GM23338 (cell line): ENCODE data around the gene MTA2. TPM values are rescaled to one million over a fixed set of nuclear protein-coding genes. Genes with fewer than 3 reads are reported as not detected.
"Not testable (repeated sequence)": the region's sequence is repeated elsewhere in the genome, so short reads cannot be mapped to it uniquely, and the experiment has no call there.

ENCODE experiments used
- ATAC-seq: fragments of 200-7000 bp; cut with Tn5 transposase; 3 replicates; pipeline ENCODE4 v1.9.1; 2020
- DNase-seq: peaks from one replicate; pipeline ENCODE4 v3.0.0-alpha.2; 2015; ENCODE audit warnings: low spot score
- H2AFZ ChIP-seq: fragments of 200-600 bp; sonication (generic); 2 replicates; pipeline ENCODE4 v1.8.0; 2016; ENCODE audit warnings: antibody characterized with exemption, mild to moderate bottlenecking, moderate library complexity
- H3F3A ChIP-seq: fragments of 200-600 bp; sonication (generic); replicated peaks from 2 replicates; pipeline ENCODE4 v1.8.0; 2017; ENCODE audit warnings: antibody characterized with exemption, mixed run types, low read depth
- H3K27ac ChIP-seq: fragments of 200-600 bp; sonication (generic); 2 replicates; pipeline ENCODE4 v1.6.1; 2016; ENCODE audit warnings: low read depth
- H3K27me3 ChIP-seq: fragments of 200-600 bp; sonication (generic); 2 replicates; pipeline ENCODE4 v1.8.0; 2016; ENCODE audit warnings: mild to moderate bottlenecking, mixed run types, moderate library complexity; ENCODE audit not compliant: insufficient read depth
- H3K36me3 ChIP-seq: fragments of 200-600 bp; sonication (generic); 2 replicates; pipeline ENCODE4 v1.8.0; 2016; ENCODE audit warnings: mild to moderate bottlenecking; ENCODE audit not compliant: insufficient read depth
- H3K4me1 ChIP-seq: fragments of 200-600 bp; sonication (generic); 2 replicates; pipeline ENCODE4 v1.8.0; 2016; ENCODE audit warnings: mild to moderate bottlenecking, moderate library complexity; ENCODE audit not compliant: insufficient read depth
- H3K4me2 ChIP-seq: fragments of 200-600 bp; sonication (generic); 2 replicates; pipeline ENCODE4 v1.7.1; 2017; ENCODE audit warnings: mixed run types
- H3K4me3 ChIP-seq: fragments of 200-600 bp; sonication (generic); 2 replicates; pipeline ENCODE4 v1.6.1; 2016; ENCODE audit warnings: mixed run types
- H3K79me2 ChIP-seq: fragments of 200-600 bp; sonication (generic); replicated peaks from 2 replicates; pipeline ENCODE4 v1.8.0; 2017; ENCODE audit warnings: mild to moderate bottlenecking; ENCODE audit not compliant: insufficient read depth
- H3K9me2 ChIP-seq: fragments of 200-600 bp; sonication (generic); 2 replicates; pipeline ENCODE4 v1.8.0; 2017; ENCODE audit not compliant: insufficient read depth
- H4K20me1 ChIP-seq: fragments of 200-600 bp; sonication (generic); replicated peaks from 2 replicates; pipeline ENCODE4 v1.8.0; 2017; ENCODE audit warnings: mild to moderate bottlenecking; ENCODE audit not compliant: insufficient read depth
- H3K27ac Mint-ChIP-seq: 2 replicates; pipeline ENCODE4 v1.8.0; 2020; ENCODE audit warnings: inconsistent platforms, mild to moderate bottlenecking, moderate library complexity, mixed read lengths
- H3K27me3 Mint-ChIP-seq: 3 replicates; pipeline ENCODE4 v1.8.0; 2022; ENCODE audit warnings: low read depth, mild to moderate bottlenecking, moderate library complexity, mixed read lengths, inconsistent platforms; ENCODE audit not compliant: insufficient read depth, poor library complexity
- H3K36me3 Mint-ChIP-seq: 3 replicates; pipeline ENCODE4 v1.8.0; 2021; ENCODE audit warnings: low read depth, mild to moderate bottlenecking, inconsistent platforms, moderate library complexity, mixed read lengths
- H3K4me1 Mint-ChIP-seq: 3 replicates; pipeline ENCODE4 v1.8.0; 2020; ENCODE audit warnings: mild to moderate bottlenecking, inconsistent platforms, mixed read lengths
- H3K4me3 Mint-ChIP-seq: 3 replicates; pipeline ENCODE4 v1.8.0; 2021; ENCODE audit warnings: moderate library complexity, mild to moderate bottlenecking, inconsistent platforms, mixed read lengths
- H3K9me3 Mint-ChIP-seq: 3 replicates; pipeline ENCODE4 v1.8.0; 2020; ENCODE audit warnings: moderate library complexity, mild to moderate bottlenecking, inconsistent platforms, mixed read lengths
- EZH2 ChIP-seq: fragments of 200-600 bp; sonication (generic); IDR thresholded peaks from one replicate; pipeline ENCODE4 v1.8.0; 2017; ENCODE audit warnings: antibody characterized with exemption, mild to moderate bottlenecking, low read depth; ENCODE audit not compliant: unreplicated experiment
- POLR2AphosphoS5 ChIP-seq: IDR thresholded peaks from 2 replicates; pipeline ENCODE4 v1.6.1; 2016; ENCODE audit warnings: antibody characterized with exemption, low read depth
- long read RNA-seq: library from polyadenylated mRNA; unstranded; transcript quantifications from one replicate; pipeline ENCODE4 v2.0.0, GENCODE V29; 2020; ENCODE audit not compliant: unreplicated experiment
- polyA plus RNA-seq: library from polyadenylated mRNA; unstranded; fragments of >200 nt; fragmentation: Nextera tagmentation; extraction: Ambion mirVana; gene quantifications from 2 replicates; pipeline ENCODE4 v1.2.1, GENCODE V29; 2016
- total RNA-seq: library from RNA; depleted of rRNA; stranded (reverse); fragments of >200 nt; shearing (Covaris generic); gene quantifications from 2 replicates; pipeline ENCODE4 v1.2.3, GENCODE V29; 2014; rRNA removed
- TF ChIP-seq, protein P1 (sequence below): IDR thresholded peaks from 2 replicates; pipeline ENCODE4 v1.6.1; 2016; ENCODE audit warnings: antibody characterized with exemption
- TF ChIP-seq, protein P2 (sequence below), 2 experiments: fragments of 200-600 bp in 1 of 2; sonication (generic) in 1 of 2; conservative IDR thresholded peaks; 2 replicates each; pipeline versions ENCODE4 v1.5.1 to v1.6.1; 2016 to 2017; ENCODE audit warnings: antibody characterized with exemption in 2 of 2, low read depth in 2 of 2, mild to moderate bottlenecking in 2 of 2, moderate library complexity in 1 of 2

The MTA2 gene
- total RNA-seq (93.6 and 102 TPM in 2 replicates), polyA plus RNA-seq (22.1 and 22.9 TPM in 2 replicates)
- long read RNA-seq, partial matches to known transcripts: 3 of 7 reads
- long read RNA-seq, other reads (novel, unspliced or antisense): 0 of 7 reads

DNA sequence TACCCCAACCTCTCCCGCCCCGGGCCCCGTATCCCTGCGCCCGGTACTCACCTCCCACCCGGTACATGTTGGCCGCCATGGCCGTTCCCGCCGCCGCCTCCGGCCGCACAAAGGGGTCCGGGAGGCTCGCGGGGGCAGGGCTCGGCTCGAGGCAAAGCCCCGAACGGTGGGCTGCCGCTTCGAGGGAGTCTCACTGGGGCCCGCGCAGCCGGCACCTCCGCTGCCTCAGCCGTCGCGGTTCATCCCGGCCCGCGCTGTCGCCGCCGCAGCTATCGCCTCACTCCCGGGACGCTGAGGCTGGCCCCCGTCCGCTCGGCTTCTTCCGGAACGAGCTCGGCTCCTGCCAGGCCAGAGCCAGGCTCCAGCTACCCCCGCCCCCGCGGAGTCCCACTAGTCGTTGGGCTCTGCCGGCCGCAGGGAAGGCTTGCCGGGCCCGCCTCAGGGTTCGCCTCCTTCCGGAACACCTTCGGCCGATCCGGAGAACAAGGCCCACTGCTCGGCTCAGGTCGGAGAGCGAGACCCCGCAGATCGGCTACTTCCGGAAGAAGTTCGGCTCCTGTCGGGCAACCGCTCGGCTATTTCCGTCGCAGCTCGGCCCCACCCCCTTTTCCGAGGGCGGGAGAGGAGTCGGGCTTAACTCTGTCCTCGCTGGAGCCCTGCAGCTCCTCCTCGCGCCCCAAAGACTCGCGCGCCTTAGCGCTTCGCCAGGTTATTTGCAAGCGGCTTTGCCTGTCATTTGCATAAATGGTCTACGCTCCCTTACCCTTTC is at the start of gene MTA2:
Gene MTA2, minus strand, starts transcription at position 494 of the 769 bp plus-strand sequence. Its CDS starts 415 bp downstream, at position 79.
- no peaks in the 10 kb centered on the region for H3K9me2 ChIP-seq
- Mint-ChIP-seq H3K36me3 (peaks cover 50% of the 10 kb centered on the region), H3K27me3 (peaks cover 36% of the 10 kb centered on the region), H3K4me3 (peak within 1 kb of the TSS; percentile 91), H3K9me3 (no peaks in the 10 kb centered on the region; the same call in 2 of the 3 replicates), H3K27ac (peak within 1 kb of the TSS; percentile 97), H3K4me1 (peaks cover 53% of the 10 kb centered on the region)
- peak within 1 kb of the TSS; percentile 98 for H2AFZ ChIP-seq
- peaks cover 28% of the 10 kb centered on the region for H3F3A ChIP-seq
- H3K36me3 ChIP-seq: peaks cover 9% of the 10 kb centered on the region; the same call in 1 of the 2 replicates
- ATAC-seq (peak; percentile 78), DNase-seq (peak; percentile 99)
- TF ChIP-seq, protein P1, sequence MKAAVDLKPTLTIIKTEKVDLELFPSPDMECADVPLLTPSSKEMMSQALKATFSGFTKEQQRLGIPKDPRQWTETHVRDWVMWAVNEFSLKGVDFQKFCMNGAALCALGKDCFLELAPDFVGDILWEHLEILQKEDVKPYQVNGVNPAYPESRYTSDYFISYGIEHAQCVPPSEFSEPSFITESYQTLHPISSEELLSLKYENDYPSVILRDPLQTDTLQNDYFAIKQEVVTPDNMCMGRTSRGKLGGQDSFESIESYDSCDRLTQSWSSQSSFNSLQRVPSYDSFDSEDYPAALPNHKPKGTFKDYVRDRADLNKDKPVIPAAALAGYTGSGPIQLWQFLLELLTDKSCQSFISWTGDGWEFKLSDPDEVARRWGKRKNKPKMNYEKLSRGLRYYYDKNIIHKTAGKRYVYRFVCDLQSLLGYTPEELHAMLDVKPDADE: 0 out of 2 replicates have a peak, but pooled peaks have one; percentile 26
- TF ChIP-seq POLR2AphosphoS5 (0 out of 2 replicates have a peak, but pooled peaks have one; percentile 11), EZH2 (no peak)
- H3K27me3 ChIP-seq: peaks cover 43% of the 10 kb centered on the region
- H4K20me1 ChIP-seq: peaks cover 17% of the 10 kb centered on the region
- peaks cover 23% of the 10 kb centered on the region for H3K79me2 ChIP-seq
- peaks cover 20% of the 10 kb centered on the region; the same call in 1 of the 2 replicates for H3K4me1 ChIP-seq
- H3K4me3 ChIP-seq: peak within 1 kb of the TSS; percentile 96
- H3K4me2 ChIP-seq: peak within 1 kb of the TSS; percentile 99
- H3K27ac ChIP-seq: peak within 1 kb of the TSS; percentile 95

DNA sequence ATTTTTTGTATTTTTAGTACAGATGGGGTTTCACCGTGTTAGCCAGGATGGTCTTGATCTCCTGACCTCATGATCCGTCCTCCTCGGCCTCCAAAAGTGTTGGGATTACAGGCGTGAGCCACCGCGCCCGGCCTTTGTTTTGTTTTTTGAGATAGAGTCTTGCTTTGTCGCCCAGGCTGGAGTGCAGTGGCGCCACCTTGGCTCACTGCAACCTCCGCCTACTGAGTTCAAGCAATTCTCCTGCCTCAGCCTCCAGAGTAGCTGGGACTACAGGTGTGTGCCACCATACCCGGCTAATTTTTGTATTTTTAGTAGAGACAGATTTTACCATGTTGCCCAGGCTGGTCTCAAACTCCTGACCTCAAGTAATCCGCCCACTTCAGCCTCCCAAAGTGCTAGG is 48.6 kb upstream of the MTA2 start:
- Mint-ChIP-seq H3K27me3 (peaks cover 18% of the 10 kb centered on the region), H3K36me3 (peaks cover 21% of the 10 kb centered on the region), H3K4me1 (peaks cover 18% of the 10 kb centered on the region)
- H3K79me2 ChIP-seq: peaks cover 33% of the 10 kb centered on the region
- peaks cover 10% of the 10 kb centered on the region; the same call in 1 of the 2 replicates for H3F3A ChIP-seq
- not testable (repeated sequence) for H3K9me3 Mint-ChIP-seq, H3K4me3 Mint-ChIP-seq, H4K20me1 ChIP-seq, H3K4me1 ChIP-seq, DNase-seq, ATAC-seq, H2AFZ ChIP-seq, H3K9me2 ChIP-seq, H3K27ac Mint-ChIP-seq, H3K4me2 ChIP-seq, H3K36me3 ChIP-seq, H3K27ac ChIP-seq, H3K27me3 ChIP-seq, H3K4me3 ChIP-seq
- TF ChIP-seq, protein P2, sequence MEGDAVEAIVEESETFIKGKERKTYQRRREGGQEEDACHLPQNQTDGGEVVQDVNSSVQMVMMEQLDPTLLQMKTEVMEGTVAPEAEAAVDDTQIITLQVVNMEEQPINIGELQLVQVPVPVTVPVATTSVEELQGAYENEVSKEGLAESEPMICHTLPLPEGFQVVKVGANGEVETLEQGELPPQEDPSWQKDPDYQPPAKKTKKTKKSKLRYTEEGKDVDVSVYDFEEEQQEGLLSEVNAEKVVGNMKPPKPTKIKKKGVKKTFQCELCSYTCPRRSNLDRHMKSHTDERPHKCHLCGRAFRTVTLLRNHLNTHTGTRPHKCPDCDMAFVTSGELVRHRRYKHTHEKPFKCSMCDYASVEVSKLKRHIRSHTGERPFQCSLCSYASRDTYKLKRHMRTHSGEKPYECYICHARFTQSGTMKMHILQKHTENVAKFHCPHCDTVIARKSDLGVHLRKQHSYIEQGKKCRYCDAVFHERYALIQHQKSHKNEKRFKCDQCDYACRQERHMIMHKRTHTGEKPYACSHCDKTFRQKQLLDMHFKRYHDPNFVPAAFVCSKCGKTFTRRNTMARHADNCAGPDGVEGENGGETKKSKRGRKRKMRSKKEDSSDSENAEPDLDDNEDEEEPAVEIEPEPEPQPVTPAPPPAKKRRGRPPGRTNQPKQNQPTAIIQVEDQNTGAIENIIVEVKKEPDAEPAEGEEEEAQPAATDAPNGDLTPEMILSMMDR (conservative IDR thresholded peaks at IDR 0.05; ENCODE audit: low read depth in 2 of 2): peak in 1 of 2 experiments; percentile 12; a peak in 1 of 4 replicates
